GM18870 (cell line): ENCODE data around the gene HAGHL.
"Not testable (repeated sequence)": the region's sequence is repeated elsewhere in the genome, so short reads cannot be mapped to it uniquely, and the experiment has no call there.

ENCODE experiments used
- ATAC-seq: cut with Tn5 transposase; IDR thresholded peaks from one replicate; pipeline ENCODE4 v1.9.1; 2021; ENCODE audit warnings: moderate library complexity; ENCODE audit not compliant: unreplicated experiment

Gene HAGHL

DNA sequence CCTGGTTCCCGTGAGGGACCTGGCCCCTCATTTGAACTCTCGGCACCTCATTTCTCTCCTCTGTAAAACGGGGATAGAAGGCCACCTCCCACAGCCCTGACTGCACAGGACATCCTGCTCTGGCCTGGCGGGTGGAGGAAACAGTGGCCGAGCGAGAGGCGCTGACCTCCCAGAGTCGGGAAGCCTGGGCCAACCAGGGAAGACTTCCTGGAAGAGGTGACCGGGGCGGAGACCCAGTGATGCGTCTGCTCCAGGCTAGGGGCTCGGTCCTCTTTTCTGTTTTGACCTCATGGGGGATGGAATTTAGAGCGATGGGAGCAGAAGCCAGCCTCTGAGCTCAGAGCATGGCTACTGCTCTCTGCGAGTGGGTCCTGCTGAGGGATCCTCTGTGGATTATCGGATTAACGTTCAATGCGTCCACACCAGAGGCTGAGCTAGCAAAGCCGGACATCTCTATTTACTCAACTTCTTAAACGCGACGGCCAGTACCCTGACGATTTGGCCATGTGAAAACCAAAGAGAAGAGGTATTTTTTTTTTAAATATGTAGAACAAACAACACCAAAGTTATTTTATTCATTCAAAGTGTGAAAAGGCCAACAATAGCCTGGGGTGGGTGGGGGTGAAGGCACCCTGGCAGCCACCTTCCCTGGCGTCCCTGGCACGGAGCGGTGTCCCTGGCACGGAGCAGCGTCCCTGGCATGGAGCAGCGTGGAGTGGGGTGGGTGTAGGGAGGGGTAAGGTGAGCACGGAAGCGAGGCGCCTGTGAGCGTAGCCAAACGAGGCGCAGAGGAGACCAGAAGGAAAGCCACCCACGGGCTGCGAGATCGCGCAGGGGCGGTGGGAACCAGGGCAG is 24.5 kb downstream of the HAGHL start:
- ATAC-seq = no peak

DNA sequence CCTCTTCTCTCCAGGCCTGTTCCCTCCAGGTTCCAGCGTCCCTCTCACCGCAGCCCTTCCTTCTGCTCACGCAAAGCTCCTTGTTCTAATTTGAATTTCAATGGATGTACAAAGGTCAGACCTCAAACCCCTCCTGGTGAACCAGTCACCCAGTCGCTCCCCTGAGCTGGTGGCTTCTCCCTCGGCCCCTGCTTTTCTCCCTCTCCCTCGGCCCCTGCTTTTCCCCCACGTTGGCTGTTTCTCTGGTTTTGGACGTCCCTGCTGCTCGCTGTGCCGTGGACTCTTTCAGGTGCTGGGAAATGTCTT is 25.1 kb downstream of the HAGHL start:
- no peak for ATAC-seq

DNA sequence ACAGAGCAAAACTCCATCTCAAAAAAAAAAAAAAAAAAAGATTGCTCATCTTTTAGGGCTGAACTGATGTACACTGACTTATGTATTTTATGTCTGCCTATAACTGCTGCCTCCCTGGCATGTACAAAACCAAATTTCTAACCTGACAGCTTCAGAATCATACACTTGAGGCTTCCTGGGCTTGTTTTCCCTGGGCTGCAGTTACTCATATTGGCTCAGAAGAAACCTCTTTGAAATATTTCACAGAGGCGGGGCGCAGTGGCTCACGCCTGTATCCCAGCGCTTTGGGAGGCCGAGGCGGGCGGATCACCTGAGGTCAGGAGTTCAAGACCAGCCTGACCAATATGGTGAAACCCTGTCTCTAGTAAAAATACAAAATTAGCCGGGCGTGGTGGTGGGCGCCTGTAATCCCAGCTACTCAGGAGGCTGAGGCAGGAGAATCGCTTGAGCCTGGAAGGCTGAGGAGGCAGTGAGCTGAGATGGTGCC is 27.3 kb downstream of the HAGHL start:
- ATAC-seq = not testable (repeated sequence)

DNA sequence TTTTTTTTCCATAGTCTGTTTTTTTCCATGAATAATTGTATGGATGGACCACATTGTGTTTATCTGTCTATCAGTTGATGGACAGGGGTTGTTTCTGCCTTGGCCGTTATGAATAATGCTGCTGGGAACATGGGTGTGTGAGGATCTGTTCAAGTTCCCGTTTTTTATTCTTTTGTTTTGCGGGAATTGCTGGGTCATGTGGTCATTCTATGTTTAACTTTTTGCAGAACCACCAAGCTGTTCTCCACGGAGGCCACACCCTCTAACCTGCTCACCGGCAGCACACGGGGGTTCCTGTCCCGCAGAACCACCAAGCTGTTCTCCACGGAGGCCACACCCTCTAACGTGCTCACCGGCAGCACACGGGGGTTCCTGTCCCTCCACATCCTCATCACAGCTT is 27.8 kb downstream of the HAGHL start:
- ATAC-seq = no peak

GRCh38 chr16:756428-756827 is 29.5 kb downstream of the HAGHL start:
- no peak for ATAC-seq

DNA sequence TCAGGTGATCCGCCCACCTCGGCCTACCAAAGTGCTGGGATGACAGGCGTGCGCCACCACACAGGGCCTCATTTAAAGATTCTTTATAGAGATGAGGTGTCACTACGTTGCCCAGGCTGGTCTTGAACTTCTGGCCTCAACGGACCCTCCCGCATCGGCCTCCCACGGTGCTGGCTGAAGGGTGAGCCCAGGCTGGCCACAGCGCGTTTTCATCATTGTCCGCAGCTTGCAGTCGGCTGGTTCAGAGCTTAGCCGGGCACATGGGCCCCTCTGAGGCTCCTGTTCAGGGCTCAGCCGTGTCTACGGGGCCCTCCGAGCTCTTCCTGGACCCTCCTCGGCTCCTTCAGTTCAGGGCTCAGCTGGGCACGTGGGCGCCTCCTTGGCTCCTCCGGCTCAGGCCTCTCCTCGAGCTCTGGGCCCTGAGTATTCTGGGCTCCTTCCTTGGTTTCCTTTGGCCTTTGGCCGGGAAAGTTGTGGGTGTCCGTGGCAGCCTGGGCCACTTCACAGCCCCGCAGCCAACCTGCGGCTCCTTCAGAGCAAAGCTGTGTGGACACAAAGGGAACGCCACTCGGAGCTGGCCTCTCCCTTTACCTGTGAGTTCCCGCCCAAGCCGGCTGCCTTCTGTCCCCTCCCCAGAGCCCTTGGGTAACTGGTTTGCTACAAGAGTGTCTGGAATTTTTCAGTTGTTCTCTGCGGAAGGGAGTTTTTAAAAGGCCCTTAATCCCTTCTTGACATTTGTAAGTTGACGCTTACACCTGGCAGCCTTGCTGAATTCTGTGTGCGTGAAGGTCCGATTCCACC is 32.4 kb downstream of the HAGHL start:
- no peak for ATAC-seq

- ATAC-seq = no peak
Measured at GRCh38 chr16:760065-760464, 33.2 kb downstream of the HAGHL start.

DNA sequence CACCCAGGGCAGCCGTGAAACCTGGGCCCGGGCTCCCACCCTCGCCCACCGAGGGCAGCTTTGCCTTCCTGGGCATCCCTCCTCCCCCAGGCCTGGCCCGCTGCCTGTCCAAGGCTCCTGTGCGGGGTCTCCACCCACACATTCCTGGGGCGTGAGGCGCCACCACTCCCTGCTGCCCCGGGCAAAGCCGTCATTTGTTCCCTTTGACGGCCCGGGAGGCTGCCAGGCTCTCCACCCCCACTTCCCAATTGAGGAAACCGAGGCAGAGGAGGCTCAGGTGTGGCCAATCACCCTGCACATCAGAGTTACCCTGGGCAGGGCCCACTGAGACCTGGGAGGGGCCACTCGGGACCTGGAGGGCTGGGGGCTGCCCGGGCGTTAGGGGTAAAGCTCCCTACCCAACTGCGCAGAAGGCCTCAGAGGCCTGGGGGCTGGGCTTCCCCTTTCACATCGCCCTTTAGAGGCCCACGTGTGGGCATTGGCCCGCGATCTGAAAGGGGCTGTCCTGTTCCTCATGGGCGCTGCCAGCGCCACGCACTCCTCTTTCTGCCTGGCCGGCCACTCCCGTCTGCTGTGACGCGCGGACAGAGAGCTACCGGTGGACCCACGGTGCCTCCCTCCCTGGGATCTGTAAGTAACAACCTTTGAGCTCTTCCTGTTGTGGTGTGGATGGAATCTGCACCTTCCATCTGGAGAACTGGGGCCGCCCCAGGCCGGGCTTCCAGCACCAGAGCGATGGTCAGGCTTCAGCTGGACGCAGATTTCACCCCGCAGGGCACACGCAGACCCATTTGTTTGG is 33.8 kb downstream of the HAGHL start, which contains the start of gene MSLN:
MSLN (plus strand) TSS at position 190 of the 799 bp plus-strand sequence. CDS start 1,947 bp downstream, outside the sequence.
- no peak for ATAC-seq

- ATAC-seq = no peak
Measured at GRCh38 chr16:761625-762513, 35.0 kb downstream of the HAGHL start.

GRCh38 chr16:762595-763268 is 35.8 kb downstream of the HAGHL start:
- no peak for ATAC-seq

DNA sequence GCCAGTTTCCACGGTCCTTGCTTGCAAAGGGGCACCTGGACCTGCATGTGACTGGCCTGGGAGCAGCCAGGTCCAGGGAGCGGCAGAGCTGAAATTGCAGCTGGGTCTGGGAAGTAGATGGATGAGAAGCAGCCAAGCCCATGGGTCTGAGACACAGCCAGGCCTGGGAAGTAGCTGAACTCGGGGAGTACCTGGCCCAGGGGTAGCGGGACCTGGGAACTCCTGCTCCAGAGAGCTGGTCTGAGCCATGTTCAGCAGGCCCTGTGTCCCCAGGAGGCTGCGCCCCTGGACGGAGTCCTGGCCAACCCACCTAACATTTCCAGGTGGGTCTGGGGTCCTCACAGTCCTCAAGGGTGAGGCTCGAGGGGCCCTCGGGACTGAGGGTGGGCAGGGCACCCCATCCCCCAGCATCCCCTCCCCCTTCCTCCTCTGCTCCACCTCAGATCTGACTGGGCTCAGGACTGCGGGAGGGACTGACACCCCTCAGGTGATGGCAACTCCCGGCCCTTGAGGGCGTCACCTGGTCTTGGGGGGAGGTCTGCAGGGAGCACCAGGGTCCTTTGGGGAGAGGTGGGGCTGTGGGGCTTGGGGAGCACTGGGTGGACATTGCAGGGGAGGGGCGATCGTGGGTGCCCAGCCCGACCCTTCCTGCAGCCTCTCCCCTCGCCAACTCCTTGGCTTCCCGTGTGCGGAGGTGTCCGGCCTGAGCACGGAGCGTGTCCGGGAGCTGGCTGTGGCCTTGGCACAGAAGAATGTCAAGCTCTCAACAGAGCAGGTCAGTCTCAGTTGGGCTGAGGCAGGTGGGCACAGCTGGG is 36.7 kb downstream of the HAGHL start:
- ATAC-seq = no peak

GRCh38 chr16:764184-764750 is 37.4 kb downstream of the HAGHL start:
- ATAC-seq = no peak

DNA sequence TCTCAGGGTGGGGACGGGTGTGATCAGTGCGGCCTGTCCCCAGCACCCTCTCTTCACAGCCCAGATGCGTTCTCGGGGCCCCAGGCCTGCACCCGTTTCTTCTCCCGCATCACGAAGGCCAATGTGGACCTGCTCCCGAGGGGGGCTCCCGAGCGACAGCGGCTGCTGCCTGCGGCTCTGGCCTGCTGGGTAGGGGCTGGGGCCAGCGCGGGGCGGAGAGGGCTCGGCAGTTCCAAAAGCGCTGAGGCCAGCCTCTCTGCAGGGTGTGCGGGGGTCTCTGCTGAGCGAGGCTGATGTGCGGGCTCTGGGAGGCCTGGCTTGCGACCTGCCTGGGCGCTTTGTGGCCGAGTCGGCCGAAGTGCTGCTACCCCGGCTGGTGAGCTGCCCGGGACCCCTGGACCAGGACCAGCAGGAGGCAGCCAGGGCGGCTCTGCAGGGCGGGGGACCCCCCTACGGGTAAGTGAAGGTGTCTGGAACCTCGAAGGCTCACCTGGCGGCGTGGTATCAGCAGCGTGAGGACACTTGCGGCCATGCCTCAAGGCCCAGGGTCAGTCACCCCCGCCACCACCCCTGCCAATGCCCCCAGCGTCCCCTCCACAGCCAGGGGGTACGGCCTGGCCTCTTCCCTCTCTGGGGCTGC is 38.1 kb downstream of the HAGHL start:
- ATAC-seq = no peak

DNA sequence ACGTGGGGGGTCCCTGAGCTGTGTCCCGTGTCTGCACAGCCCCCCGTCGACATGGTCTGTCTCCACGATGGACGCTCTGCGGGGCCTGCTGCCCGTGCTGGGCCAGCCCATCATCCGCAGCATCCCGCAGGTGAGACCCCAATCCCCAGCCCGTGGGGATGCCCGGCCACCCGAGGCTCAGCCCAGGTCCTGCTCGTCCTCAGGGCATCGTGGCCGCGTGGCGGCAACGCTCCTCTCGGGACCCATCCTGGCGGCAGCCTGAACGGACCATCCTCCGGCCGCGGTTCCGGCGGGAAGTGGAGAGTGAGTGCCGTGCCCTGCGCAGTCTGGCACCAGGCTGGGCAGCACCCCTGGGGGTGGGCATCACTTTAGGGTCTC is 38.6 kb downstream of the HAGHL start:
- no peak for ATAC-seq

GRCh38 chr16:766008-766819 is 39.3 kb downstream of the HAGHL start:
- ATAC-seq = no peak

GRCh38 chr16:766820-767640 is 40.1 kb downstream of the HAGHL start:
- no peak for ATAC-seq
